ENCODE results near the gene ZBTB18.

DNA sequence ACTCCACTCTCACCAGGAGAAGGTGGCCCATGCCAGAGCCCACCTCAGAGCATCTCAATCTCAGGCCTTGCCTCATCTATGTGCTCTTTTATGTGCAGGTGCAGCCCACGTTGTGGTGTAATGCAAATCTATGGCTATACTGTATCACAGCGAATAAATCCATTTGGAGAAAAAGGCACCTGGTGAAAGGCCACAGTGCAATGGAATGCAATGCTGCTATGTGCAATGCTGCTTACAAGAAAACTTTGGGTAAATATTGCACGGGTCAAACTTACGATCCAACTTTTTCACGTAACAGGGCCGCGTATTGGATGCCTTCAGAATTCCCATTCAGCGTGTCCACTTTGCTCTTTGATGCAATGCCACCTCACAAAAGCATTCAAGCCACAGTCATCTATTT is 13.5 kb downstream of the ZBTB18 start:
- TF ChIP-seq, protein P1, sequence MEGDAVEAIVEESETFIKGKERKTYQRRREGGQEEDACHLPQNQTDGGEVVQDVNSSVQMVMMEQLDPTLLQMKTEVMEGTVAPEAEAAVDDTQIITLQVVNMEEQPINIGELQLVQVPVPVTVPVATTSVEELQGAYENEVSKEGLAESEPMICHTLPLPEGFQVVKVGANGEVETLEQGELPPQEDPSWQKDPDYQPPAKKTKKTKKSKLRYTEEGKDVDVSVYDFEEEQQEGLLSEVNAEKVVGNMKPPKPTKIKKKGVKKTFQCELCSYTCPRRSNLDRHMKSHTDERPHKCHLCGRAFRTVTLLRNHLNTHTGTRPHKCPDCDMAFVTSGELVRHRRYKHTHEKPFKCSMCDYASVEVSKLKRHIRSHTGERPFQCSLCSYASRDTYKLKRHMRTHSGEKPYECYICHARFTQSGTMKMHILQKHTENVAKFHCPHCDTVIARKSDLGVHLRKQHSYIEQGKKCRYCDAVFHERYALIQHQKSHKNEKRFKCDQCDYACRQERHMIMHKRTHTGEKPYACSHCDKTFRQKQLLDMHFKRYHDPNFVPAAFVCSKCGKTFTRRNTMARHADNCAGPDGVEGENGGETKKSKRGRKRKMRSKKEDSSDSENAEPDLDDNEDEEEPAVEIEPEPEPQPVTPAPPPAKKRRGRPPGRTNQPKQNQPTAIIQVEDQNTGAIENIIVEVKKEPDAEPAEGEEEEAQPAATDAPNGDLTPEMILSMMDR (conservative IDR thresholded peaks at IDR 0.05; ENCODE audit: low read depth, low read length) = no peak
- no peak for TF ChIP-seq EZH2 (IDR thresholded peaks at IDR 0.05; ENCODE audit: borderline replicate concordance, low read depth, low read length, poor library complexity, severe bottlenecking)
